ENCODE data around the gene WFDC1. TPM values are rescaled to one million over a fixed set of nuclear protein-coding genes. Genes with fewer than 3 reads are reported as not detected.

Gene WFDC1
- total and polyA plus RNA-seq, 2 experiments from 2014 or later: 0.76 to 0.95 TPM

DNA sequence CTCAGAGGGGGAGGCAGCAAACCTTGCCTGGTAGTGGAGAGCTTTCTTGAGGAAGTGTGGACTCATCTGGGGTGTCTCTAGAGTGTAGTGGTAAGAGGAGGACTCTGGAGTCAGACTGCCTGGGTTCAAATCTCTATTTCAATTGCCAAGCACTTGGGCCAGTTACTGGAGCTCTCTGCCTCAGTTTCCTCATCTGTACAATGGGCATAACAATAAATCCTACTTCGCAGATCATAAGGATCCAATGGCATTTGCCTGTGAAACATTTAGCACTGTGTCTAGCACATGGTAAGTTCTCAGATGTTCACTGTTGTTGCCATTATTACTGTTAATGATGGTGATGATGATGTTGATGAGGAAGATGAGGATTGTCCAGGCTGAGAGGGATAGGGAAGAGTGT lies 23.6 kb upstream of the WFDC1 start:
- Histone ChIP-seq H4K20me1 (replicated peaks; ENCODE audit: insufficient read depth) (no peaks in the 10 kb centered on the region), H3F3A (replicated peaks; ENCODE audit: low read depth) (no peaks in the 10 kb centered on the region), H3K4me2 (no peak overlapping the region), H2AFZ (no peak overlapping the region), H3K4me3 (no peak overlapping the region), H3K4me1 (ENCODE audit: insufficient read depth) (no peaks in the 10 kb centered on the region), H3K27ac (ENCODE audit: low read depth) (no peak overlapping the region), H3K36me3 (ENCODE audit: insufficient read depth) (no peaks in the 10 kb centered on the region), H3K27me3 (ENCODE audit: insufficient read depth) (no peaks in the 10 kb centered on the region), H3K9me2 (ENCODE audit: insufficient read depth) (peaks cover 7% of the 10 kb centered on the region; the same call in 1 of the 2 replicates), H3K79me2 (replicated peaks; ENCODE audit: insufficient read depth) (no peaks in the 10 kb centered on the region)
- Mint-ChIP-seq H3K4me1 (no peaks in the 10 kb centered on the region), H3K27me3 (ENCODE audit: insufficient read depth, low read depth, poor library complexity) (no peaks in the 10 kb centered on the region), H3K9me3 (no peaks in the 10 kb centered on the region), H3K4me3 (no peak overlapping the region), H3K36me3 (ENCODE audit: low read depth) (no peaks in the 10 kb centered on the region), H3K27ac (no peak overlapping the region)
- DNase-seq (ENCODE audit: low spot score): no peak
- TF ChIP-seq NANOG (IDR thresholded peaks at IDR 0.05; ENCODE audit: borderline replicate concordance) (no peak), ZNF114 (CRISPR knock-in tag; IDR thresholded peaks at IDR 0.05) (no peak), JUNB (IDR thresholded peaks at IDR 0.05; ENCODE audit: unreplicated experiment) (no peak), STAT1 (IDR thresholded peaks at IDR 0.05; ENCODE audit: unreplicated experiment) (no peak), CREB1 (CRISPR knock-in tag; IDR thresholded peaks at IDR 0.05; ENCODE audit: low read depth) (no peak), POLR2AphosphoS5 (IDR thresholded peaks at IDR 0.05; ENCODE audit: low read depth) (no peak)
- TF ChIP-seq, protein P1, sequence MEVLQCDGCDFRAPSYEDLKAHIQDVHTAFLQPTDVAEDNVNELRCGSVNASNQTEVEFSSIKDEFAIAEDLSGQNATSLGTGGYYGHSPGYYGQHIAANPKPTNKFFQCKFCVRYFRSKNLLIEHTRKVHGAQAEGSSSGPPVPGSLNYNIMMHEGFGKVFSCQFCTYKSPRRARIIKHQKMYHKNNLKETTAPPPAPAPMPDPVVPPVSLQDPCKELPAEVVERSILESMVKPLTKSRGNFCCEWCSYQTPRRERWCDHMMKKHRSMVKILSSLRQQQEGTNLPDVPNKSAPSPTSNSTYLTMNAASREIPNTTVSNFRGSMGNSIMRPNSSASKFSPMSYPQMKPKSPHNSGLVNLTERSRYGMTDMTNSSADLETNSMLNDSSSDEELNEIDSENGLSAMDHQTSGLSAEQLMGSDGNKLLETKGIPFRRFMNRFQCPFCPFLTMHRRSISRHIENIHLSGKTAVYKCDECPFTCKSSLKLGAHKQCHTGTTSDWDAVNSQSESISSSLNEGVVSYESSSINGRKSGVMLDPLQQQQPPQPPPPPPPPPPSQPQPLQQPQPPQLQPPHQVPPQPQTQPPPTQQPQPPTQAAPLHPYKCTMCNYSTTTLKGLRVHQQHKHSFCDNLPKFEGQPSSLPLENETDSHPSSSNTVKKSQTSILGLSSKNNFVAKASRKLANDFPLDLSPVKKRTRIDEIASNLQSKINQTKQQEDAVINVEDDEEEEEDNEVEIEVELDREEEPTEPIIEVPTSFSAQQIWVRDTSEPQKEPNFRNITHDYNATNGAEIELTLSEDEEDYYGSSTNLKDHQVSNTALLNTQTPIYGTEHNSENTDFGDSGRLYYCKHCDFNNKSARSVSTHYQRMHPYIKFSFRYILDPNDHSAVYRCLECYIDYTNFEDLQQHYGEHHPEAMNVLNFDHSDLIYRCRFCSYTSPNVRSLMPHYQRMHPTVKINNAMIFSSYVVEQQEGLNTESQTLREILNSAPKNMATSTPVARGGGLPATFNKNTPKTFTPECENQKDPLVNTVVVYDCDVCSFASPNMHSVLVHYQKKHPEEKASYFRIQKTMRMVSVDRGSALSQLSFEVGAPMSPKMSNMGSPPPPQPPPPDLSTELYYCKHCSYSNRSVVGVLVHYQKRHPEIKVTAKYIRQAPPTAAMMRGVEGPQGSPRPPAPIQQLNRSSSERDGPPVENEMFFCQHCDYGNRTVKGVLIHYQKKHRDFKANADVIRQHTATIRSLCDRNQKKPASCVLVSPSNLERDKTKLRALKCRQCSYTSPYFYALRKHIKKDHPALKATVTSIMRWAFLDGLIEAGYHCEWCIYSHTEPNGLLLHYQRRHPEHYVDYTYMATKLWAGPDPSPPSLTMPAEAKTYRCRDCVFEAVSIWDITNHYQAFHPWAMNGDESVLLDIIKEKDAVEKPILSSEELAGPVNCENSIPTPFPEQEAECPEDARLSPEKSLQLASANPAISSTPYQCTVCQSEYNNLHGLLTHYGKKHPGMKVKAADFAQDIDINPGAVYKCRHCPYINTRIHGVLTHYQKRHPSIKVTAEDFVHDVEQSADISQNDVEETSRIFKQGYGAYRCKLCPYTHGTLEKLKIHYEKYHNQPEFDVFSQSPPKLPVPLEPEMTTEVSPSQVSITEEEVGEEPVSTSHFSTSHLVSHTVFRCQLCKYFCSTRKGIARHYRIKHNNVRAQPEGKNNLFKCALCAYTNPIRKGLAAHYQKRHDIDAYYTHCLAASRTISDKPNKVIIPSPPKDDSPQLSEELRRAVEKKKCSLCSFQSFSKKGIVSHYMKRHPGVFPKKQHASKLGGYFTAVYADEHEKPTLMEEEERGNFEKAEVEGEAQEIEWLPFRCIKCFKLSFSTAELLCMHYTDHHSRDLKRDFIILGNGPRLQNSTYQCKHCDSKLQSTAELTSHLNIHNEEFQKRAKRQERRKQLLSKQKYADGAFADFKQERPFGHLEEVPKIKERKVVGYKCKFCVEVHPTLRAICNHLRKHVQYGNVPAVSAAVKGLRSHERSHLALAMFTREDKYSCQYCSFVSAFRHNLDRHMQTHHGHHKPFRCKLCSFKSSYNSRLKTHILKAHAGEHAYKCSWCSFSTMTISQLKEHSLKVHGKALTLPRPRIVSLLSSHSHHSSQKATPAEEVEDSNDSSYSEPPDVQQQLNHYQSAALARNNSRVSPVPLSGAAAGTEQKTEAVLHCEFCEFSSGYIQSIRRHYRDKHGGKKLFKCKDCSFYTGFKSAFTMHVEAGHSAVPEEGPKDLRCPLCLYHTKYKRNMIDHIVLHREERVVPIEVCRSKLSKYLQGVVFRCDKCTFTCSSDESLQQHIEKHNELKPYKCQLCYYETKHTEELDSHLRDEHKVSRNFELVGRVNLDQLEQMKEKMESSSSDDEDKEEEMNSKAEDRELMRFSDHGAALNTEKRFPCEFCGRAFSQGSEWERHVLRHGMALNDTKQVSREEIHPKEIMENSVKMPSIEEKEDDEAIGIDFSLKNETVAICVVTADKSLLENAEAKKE (CRISPR knock-in tag; IDR thresholded peaks at IDR 0.05): no peak
- TF ChIP-seq, protein P2, sequence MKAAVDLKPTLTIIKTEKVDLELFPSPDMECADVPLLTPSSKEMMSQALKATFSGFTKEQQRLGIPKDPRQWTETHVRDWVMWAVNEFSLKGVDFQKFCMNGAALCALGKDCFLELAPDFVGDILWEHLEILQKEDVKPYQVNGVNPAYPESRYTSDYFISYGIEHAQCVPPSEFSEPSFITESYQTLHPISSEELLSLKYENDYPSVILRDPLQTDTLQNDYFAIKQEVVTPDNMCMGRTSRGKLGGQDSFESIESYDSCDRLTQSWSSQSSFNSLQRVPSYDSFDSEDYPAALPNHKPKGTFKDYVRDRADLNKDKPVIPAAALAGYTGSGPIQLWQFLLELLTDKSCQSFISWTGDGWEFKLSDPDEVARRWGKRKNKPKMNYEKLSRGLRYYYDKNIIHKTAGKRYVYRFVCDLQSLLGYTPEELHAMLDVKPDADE (IDR thresholded peaks at IDR 0.05): no peak
- ATAC-seq: no peak
